SU-DHL-6 (cell line): ENCODE data around the gene PDCD6IP.

Experiments used
- EZH2phosphoT487 ChIP-seq: fragments of 200-600 bp; sonication (generic), shearing (Covaris generic); conservative IDR thresholded peaks from 2 replicates; pipeline ENCODE4 v1.6.1; 2018; ENCODE audit warnings: mild to moderate bottlenecking, antibody characterized with exemption, low read length, moderate library complexity, mixed read lengths
- TF ChIP-seq, protein P1 (sequence below): fragments of 200-600 bp; sonication (generic); IDR thresholded peaks from one replicate; pipeline ENCODE4 v1.5.1; 2017; ENCODE audit warnings: antibody characterized with exemption, mild to moderate bottlenecking, low read length, moderate library complexity; ENCODE audit not compliant: insufficient read depth, poor library complexity, severe bottlenecking

DNA sequence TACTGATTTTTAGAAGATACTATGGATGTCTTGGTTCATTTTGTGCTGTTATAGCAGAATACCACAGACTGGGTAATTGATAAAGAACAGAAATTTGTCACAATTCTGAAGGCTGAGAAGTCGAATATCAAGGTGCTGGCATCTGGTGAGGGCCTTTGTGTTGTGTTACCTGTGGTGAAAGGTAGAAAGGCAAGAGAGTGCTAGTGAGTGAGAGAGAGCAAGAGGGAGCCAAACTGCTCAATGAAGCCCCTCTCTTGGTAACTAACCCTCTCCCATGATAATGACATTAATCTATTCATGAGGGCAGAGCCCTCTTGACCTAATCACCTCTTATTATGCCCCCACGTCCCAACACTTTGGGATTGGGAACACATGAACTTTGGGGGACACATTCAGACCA lies 31.3 kb downstream of the PDCD6IP start:
- TF ChIP-seq, protein P1, sequence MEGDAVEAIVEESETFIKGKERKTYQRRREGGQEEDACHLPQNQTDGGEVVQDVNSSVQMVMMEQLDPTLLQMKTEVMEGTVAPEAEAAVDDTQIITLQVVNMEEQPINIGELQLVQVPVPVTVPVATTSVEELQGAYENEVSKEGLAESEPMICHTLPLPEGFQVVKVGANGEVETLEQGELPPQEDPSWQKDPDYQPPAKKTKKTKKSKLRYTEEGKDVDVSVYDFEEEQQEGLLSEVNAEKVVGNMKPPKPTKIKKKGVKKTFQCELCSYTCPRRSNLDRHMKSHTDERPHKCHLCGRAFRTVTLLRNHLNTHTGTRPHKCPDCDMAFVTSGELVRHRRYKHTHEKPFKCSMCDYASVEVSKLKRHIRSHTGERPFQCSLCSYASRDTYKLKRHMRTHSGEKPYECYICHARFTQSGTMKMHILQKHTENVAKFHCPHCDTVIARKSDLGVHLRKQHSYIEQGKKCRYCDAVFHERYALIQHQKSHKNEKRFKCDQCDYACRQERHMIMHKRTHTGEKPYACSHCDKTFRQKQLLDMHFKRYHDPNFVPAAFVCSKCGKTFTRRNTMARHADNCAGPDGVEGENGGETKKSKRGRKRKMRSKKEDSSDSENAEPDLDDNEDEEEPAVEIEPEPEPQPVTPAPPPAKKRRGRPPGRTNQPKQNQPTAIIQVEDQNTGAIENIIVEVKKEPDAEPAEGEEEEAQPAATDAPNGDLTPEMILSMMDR, result no peak
- TF ChIP-seq EZH2phosphoT487, result no peak
